Astrocyte (in vitro differentiated cells and primary cell): ENCODE results near the gene SQOR.

Experiments
- EZH2 ChIP-seq: IDR thresholded peaks from 2 replicates; pipeline ENCODE4 v1.6.1; 2012; ENCODE audit warnings: mild to moderate bottlenecking, low read length, inconsistent platforms; ENCODE audit not compliant: insufficient read depth
- TF ChIP-seq, protein P1 (sequence below): IDR thresholded peaks from 2 replicates; pipeline ENCODE4 v1.5.1; 2011; ENCODE audit warnings: low read depth, mild to moderate bottlenecking, inconsistent platforms, low read length, moderate library complexity; ENCODE audit not compliant: insufficient read depth

DNA sequence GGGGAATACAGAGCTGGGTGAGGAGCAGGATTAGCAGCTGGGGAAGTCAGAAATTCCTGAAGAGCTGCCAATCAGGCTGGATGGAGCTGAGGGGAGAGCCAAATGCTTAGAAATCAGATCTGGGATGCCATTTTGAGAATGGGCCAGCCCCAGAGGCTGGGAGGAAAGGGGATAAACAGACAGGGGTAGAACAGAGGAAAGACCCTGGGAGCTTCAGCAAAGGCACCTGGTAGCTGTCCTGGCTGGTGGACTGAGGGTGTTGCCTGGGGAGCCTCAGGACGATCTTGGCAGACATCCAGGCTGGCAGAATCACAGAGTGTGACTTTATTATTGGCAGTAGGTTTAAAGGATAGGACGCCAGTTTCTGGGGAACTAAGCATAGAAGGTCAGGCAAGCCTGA is 97.8 kb downstream of the SQOR start:
- TF ChIP-seq, protein P1, sequence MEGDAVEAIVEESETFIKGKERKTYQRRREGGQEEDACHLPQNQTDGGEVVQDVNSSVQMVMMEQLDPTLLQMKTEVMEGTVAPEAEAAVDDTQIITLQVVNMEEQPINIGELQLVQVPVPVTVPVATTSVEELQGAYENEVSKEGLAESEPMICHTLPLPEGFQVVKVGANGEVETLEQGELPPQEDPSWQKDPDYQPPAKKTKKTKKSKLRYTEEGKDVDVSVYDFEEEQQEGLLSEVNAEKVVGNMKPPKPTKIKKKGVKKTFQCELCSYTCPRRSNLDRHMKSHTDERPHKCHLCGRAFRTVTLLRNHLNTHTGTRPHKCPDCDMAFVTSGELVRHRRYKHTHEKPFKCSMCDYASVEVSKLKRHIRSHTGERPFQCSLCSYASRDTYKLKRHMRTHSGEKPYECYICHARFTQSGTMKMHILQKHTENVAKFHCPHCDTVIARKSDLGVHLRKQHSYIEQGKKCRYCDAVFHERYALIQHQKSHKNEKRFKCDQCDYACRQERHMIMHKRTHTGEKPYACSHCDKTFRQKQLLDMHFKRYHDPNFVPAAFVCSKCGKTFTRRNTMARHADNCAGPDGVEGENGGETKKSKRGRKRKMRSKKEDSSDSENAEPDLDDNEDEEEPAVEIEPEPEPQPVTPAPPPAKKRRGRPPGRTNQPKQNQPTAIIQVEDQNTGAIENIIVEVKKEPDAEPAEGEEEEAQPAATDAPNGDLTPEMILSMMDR, result no peak
- TF ChIP-seq EZH2, result no peak
